ENCODE measurements around the gene ATP1A1. TPM values are rescaled to one million over a fixed set of nuclear protein-coding genes. Genes with fewer than 3 reads are reported as not detected.

ATP1A1 gene
- total and polyA plus RNA-seq, 9 of the 15 experiments (the other 6 are each of a cell fraction or from before 2014, with no cell fraction given) = 99.3 to 513 (median 234) TPM

GRCh38 chr1:116368241-116368640 is 4.8 kb upstream of the ATP1A1 start:
- no peak overlapping the region for H3K9ac ChIP-seq (ENCODE audit: insufficient read depth in 1 of 2, low read depth in 2 of 2, low read length in 2 of 2)
- peaks cover 7 to 13% of the 10 kb centered on the region in 2 experiments; a peak in 2 of 5 replicates for H3K27me3 ChIP-seq (ENCODE audit: control insufficient read depth in 2 of 2, insufficient read depth in 2 of 2, low read length in 2 of 2)
- in situ Hi-C loops (cut with MboI) (no loop called here), intact Hi-C loops (cut with micrococcal nuclease) (no loop called here)
- TF ChIP-seq SREBF1 (IDR thresholded peaks at IDR 0.05; ENCODE audit: borderline replicate concordance, low read depth, low read length) (no peak), ZNF584 (CRISPR knock-in tag; IDR thresholded peaks at IDR 0.05; ENCODE audit: low read depth) (no peak), ZNF445 (CRISPR knock-in tag; IDR thresholded peaks at IDR 0.05; ENCODE audit: low read depth) (no peak), SNAPC5 (CRISPR knock-in tag; IDR thresholded peaks at IDR 0.05) (no peak), SIX5 (IDR thresholded peaks at IDR 0.05; ENCODE audit: borderline replicate concordance in 1 of 2, insufficient read depth in 1 of 2, low read depth in 1 of 2, low read length in 2 of 2) (no peak), COPS2 (conservative IDR thresholded peaks at IDR 0.05) (no peak)
- FAIRE-seq (no peak), DNase-seq (ENCODE audit: extremely low read depth in 1 of 4, low spot score in 3 of 4) (no peak), ATAC-seq (no peak)
- no peak overlapping the region for H3K27ac ChIP-seq (ENCODE audit: extremely low read depth, low read depth, low read length)
- peaks cover 0 to 8% of the 10 kb centered on the region in 2 experiments; a peak in 2 of 5 replicates for H3K4me1 ChIP-seq (replicated peaks in 1 of 2; ENCODE audit: control insufficient read depth in 2 of 2, insufficient read depth in 2 of 2, low read length in 2 of 2)
- BruUV-seq (replicated peaks) = no TSS peak
- ChIA-PET CTCF (ENCODE audit: low intra/inter-chr PET ratio) (no interaction called here), POLR2A (interaction anchor here (0.6 to 4.5 kb wide), 6 partner anchors 8 to 109 kb away, joined by 3 to 26 read pairs (median 4); no protein-coding TSS in a partner anchor)
- no peaks in the 10 kb centered on the region for H3K9me1 ChIP-seq (ENCODE audit: control insufficient read depth, insufficient read depth, low read length)
- H3K4me3 ChIP-seq = no peak overlapping the region
- 34% methylated on average over 2 of the region's 2 CpGs for whole genome bisulfite sequencing (ENCODE audit: insufficient coverage, low coverage, missing lambda C conversion rate)
- H4K20me1 ChIP-seq (replicated peaks; ENCODE audit: control insufficient read depth, insufficient read depth, low read length) = no peaks in the 10 kb centered on the region
- peaks cover under 1% of the 10 kb centered on the region; the same call in 1 of the 3 replicates for H3K79me2 ChIP-seq (ENCODE audit: control insufficient read depth, insufficient read depth, low read length)
- no peaks in the 10 kb centered on the region for H3K9me3 ChIP-seq (replicated peaks; ENCODE audit: control insufficient read depth, insufficient read depth, low read depth, low read length)
- H3K36me3 ChIP-seq (ENCODE audit: control insufficient read depth, insufficient read depth, low read length) = no peaks in the 10 kb centered on the region
- H3K4me2 ChIP-seq (ENCODE audit: insufficient read depth, low read length) = no peak overlapping the region
- no peak overlapping the region for H2AFZ ChIP-seq (ENCODE audit: low read depth, low read length)
